ENCODE results near the gene TMEM233. TPM values are rescaled to one million over a fixed set of nuclear protein-coding genes. Genes with fewer than 3 reads are reported as not detected.

TMEM233 gene
- polyA plus RNA-seq, 2 of the 4 experiments (the other 2 are of a cell fraction) = not detected

DNA sequence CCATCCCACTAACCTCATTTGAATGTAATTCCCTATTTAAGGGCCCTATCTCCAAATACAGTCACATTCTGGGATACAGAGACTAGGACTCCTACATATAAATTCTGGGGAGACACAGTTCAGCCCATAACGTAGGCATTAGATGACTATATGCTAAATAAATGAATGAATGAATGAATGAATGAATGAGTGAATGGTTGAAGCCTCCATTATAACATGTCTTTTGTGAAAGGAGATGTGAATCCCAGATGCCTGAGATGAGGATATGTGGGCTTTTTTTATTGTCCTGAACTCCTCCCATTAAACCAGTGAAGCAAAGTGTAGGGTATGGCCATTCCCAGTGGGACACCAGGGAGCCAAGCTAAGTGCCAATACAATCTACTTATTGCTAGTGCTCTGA lies 20.5 kb upstream of the TMEM233 start (continued):
- TF ChIP-seq, protein P1, sequence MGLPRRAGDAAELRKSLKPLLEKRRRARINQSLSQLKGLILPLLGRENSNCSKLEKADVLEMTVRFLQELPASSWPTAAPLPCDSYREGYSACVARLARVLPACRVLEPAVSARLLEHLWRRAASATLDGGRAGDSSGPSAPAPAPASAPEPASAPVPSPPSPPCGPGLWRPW (IDR thresholded peaks at IDR 0.05) = no peak

DNA sequence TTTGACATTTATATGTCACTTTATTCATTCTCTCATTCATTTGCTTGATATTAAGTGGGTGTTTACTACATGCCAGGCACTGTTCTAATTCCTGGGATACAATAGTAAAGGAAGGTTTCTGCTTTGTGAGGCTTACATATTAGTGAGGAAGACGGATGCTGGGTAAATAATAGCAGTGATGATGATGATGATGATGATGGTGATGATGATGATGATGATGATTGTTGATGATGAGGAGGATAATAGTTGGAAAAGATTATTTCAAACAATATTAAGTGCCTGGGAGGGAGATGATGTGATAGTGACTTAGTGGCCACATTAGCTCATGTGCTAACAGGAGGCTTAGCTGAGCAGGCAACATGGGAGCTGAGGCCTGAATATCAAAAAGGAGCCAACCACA lies 19.3 kb upstream of the TMEM233 start:
- ChIA-PET CTCF (no interaction called here), POLR2A (no interaction called here)
- Histone ChIP-seq H3K4me3 (no peak overlapping the region), H3K9me3 (no peaks in the 10 kb centered on the region), H3K27ac (no peak overlapping the region), H3K4me2 (no peak overlapping the region), H3K4me1 (no peaks in the 10 kb centered on the region)
- no peak for TF ChIP-seq PHF8 (IDR thresholded peaks at IDR 0.05; ENCODE audit: borderline replicate concordance, low read depth)
- no peak for TF ChIP-seq EHMT2 (IDR thresholded peaks at IDR 0.05; ENCODE audit: low read depth)
- TF ChIP-seq SMC3 (IDR thresholded peaks at IDR 0.05) = no peak
- DNase-seq (ENCODE audit: low read depth in 1 of 2, low spot score in 1 of 2) = no peak
- no peak for FAIRE-seq
- no peak for ATAC-seq
- WGBS (ENCODE audit: missing lambda C conversion rate) = 7% methylated on average over 1 of the region's 1 CpG

DNA sequence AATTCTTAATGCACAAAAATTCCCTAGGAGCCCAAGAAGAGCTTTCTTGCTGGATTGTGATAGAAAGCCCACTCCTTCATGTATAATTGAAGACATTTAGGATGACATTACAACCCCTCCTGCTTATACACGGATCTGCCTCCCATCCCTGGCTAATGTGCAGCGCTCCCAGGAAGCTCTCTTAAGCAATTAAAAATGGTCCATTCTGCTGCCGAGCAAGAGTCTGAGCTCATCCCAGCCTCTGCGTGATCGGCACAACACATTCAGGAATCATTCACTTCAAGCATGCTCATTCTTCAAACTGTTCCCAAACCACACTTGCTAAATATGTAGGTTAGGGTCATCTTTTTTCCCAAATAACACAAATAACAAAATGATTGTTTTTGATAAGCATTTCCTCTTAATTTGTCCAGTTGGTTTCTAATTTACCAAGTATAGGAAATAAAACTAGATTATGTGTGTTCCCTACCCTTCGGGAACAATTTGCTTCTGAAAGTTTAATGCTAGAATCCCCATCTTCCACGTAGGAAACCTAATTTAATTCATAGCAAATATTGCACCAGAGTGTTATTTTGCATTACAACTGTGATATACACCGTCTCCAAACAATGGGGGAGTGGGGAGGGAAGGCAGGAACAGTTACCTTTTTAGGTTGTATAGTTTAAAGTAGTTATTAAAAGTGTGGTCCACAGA lies 17.3 kb upstream of the TMEM233 start:
- Histone ChIP-seq H3K9me3 (no peaks in the 10 kb centered on the region), H3K27ac (no peak overlapping the region), H3K4me2 (no peak overlapping the region), H3K4me3 (no peak overlapping the region), H3K4me1 (no peaks in the 10 kb centered on the region)
- DNase-seq (ENCODE audit: low read depth in 1 of 2, low spot score in 1 of 2) = no peak
- ChIA-PET CTCF (no interaction called here), POLR2A (no interaction called here)
- WGBS (ENCODE audit: missing lambda C conversion rate) = 22% methylated on average over 8 of the region's 8 CpGs
- TF ChIP-seq ESRRA (IDR thresholded peaks at IDR 0.05; ENCODE audit: borderline replicate concordance, low read length) (no peak), MYC (IDR thresholded peaks at IDR 0.05; ENCODE audit: borderline replicate concordance, low read length) (no peak)
- no peak for FAIRE-seq
- no peak for ATAC-seq

DNA sequence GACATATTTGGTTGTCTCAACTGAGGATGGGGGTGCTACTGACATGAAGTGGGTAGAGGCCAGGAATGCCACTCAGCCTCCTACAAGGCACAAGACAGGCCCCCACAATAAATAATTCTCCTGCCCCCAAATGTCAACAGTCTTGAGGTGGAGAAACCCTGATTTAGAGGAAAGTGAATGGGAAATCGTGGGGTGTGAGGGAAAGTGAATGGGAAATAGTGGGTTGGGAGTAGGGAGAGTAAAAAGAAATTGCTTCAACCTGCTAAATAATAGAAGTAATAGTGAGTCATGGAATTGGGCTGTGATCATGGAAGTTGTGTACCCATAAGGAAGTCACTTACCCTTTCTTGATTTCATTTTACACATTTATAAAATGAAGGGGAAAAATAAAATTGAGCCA lies 16.7 kb upstream of the TMEM233 start:
- Histone ChIP-seq H3K27ac (no peak overlapping the region), H3K4me1 (no peaks in the 10 kb centered on the region), H3K4me3 (no peak overlapping the region), H3K9me3 (no peaks in the 10 kb centered on the region), H3K4me2 (no peak overlapping the region)
- TF ChIP-seq FOSB (CRISPR knock-in tag; IDR thresholded peaks at IDR 0.05) (no peak), FOSL2 (IDR thresholded peaks at IDR 0.05) (no peak), FOSL2 (CRISPR knock-in tag; IDR thresholded peaks at IDR 0.05) (no peak), EHF (CRISPR knock-in tag; IDR thresholded peaks at IDR 0.05) (no peak)
- TF ChIP-seq, protein P2, sequence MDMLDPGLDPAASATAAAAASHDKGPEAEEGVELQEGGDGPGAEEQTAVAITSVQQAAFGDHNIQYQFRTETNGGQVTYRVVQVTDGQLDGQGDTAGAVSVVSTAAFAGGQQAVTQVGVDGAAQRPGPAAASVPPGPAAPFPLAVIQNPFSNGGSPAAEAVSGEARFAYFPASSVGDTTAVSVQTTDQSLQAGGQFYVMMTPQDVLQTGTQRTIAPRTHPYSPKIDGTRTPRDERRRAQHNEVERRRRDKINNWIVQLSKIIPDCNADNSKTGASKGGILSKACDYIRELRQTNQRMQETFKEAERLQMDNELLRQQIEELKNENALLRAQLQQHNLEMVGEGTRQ (IDR thresholded peaks at IDR 0.05) = no peak
- CTCF ChIA-PET = no interaction called here
- ATAC-seq = no peak
- no peak for FAIRE-seq
- 2% methylated on average over 1 of the region's 1 CpG for WGBS (ENCODE audit: missing lambda C conversion rate)
- DNase-seq (ENCODE audit: low read depth in 1 of 2, low spot score in 1 of 2) = no peak
- POLR2A ChIA-PET = no interaction called here

DNA sequence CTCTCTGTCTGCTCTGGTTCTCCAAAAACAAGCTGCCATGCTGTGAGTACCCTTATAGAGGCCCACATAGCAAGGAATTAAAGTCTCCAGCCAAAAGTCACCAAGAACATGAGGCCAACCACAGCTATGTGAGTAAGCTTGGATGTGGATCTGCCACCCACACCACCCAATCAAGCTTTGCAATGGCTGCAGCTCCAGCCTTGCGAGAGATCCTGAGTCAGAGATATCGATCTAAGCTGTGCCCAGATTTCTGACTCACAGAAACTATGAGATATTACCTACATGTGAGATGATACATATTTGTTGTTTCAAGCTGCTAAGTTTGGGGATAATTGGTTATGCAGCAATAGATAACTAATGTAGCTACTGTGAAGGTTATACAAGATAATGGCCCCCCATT lies 15.5 kb upstream of the TMEM233 start:
- no peaks in the 10 kb centered on the region for H3K9me3 ChIP-seq
- WGBS (ENCODE audit: missing lambda C conversion rate) = 5% methylated on average over 2 of the region's 2 CpGs
- no peaks in the 10 kb centered on the region for H3K4me1 ChIP-seq
- CTCF ChIA-PET = interaction anchor here (1.3 kb wide), 1 partner anchor 71 kb away, joined by 3 read pairs; no protein-coding TSS in a partner anchor
- no peak overlapping the region for H3K27ac ChIP-seq
- FAIRE-seq (no peak), ATAC-seq (no peak), DNase-seq (ENCODE audit: low read depth in 1 of 2, low spot score in 1 of 2) (no peak)
- POLR2A ChIA-PET = no interaction called here
- no peak overlapping the region for H3K4me2 ChIP-seq
- no peak overlapping the region for H3K4me3 ChIP-seq
- TF ChIP-seq TFCP2L1 (CRISPR knock-in tag; IDR thresholded peaks at IDR 0.05) (no peak), SREBF2 (IDR thresholded peaks at IDR 0.05) (no peak), ZC3H11A (IDR thresholded peaks at IDR 0.05) (no peak), CEBPB (IDR thresholded peaks at IDR 0.05) (no peak)
- TF ChIP-seq, protein P3, sequence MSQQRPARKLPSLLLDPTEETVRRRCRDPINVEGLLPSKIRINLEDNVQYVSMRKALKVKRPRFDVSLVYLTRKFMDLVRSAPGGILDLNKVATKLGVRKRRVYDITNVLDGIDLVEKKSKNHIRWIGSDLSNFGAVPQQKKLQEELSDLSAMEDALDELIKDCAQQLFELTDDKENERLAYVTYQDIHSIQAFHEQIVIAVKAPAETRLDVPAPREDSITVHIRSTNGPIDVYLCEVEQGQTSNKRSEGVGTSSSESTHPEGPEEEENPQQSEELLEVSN (IDR thresholded peaks at IDR 0.05; ENCODE audit: borderline replicate concordance, low read depth) = no peak

All from A549 (cell line).